ENCODE results near the gene FOSB.

DNA sequence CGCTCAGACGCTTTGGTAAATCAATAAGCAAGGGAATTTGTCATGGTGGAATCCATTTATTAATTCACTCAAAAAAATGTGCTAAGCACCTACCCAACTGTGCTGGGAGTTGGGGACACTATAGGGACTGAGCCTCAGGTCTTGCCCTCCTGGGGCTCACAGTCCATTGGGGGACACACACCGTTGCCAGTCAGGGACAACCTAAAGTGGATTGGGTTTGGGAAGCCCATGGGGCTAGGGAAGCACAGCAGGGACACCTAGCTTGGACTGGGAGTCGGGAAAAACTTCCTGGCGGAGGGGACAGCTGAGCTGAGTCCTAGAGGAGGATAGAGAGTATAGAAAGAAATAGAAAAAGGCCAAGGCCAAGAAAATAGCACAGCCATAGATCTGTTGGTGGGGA is 8.5 kb downstream of the FOSB start:
- TF ChIP-seq, protein P1, sequence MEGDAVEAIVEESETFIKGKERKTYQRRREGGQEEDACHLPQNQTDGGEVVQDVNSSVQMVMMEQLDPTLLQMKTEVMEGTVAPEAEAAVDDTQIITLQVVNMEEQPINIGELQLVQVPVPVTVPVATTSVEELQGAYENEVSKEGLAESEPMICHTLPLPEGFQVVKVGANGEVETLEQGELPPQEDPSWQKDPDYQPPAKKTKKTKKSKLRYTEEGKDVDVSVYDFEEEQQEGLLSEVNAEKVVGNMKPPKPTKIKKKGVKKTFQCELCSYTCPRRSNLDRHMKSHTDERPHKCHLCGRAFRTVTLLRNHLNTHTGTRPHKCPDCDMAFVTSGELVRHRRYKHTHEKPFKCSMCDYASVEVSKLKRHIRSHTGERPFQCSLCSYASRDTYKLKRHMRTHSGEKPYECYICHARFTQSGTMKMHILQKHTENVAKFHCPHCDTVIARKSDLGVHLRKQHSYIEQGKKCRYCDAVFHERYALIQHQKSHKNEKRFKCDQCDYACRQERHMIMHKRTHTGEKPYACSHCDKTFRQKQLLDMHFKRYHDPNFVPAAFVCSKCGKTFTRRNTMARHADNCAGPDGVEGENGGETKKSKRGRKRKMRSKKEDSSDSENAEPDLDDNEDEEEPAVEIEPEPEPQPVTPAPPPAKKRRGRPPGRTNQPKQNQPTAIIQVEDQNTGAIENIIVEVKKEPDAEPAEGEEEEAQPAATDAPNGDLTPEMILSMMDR (IDR thresholded peaks at IDR 0.05): no peak
- TF ChIP-seq EP300 (IDR thresholded peaks at IDR 0.05) (no peak), POLR2A (IDR thresholded peaks at IDR 0.05; ENCODE audit: low read depth) (no peak)

Data from esophagus muscularis mucosa (tissue), 4 donors.